ENCODE measurements around the gene ATP8B4. TPM values are rescaled to one million over a fixed set of nuclear protein-coding genes. Genes with fewer than 3 reads are reported as not detected.

The ATP8B4 gene, protein sequence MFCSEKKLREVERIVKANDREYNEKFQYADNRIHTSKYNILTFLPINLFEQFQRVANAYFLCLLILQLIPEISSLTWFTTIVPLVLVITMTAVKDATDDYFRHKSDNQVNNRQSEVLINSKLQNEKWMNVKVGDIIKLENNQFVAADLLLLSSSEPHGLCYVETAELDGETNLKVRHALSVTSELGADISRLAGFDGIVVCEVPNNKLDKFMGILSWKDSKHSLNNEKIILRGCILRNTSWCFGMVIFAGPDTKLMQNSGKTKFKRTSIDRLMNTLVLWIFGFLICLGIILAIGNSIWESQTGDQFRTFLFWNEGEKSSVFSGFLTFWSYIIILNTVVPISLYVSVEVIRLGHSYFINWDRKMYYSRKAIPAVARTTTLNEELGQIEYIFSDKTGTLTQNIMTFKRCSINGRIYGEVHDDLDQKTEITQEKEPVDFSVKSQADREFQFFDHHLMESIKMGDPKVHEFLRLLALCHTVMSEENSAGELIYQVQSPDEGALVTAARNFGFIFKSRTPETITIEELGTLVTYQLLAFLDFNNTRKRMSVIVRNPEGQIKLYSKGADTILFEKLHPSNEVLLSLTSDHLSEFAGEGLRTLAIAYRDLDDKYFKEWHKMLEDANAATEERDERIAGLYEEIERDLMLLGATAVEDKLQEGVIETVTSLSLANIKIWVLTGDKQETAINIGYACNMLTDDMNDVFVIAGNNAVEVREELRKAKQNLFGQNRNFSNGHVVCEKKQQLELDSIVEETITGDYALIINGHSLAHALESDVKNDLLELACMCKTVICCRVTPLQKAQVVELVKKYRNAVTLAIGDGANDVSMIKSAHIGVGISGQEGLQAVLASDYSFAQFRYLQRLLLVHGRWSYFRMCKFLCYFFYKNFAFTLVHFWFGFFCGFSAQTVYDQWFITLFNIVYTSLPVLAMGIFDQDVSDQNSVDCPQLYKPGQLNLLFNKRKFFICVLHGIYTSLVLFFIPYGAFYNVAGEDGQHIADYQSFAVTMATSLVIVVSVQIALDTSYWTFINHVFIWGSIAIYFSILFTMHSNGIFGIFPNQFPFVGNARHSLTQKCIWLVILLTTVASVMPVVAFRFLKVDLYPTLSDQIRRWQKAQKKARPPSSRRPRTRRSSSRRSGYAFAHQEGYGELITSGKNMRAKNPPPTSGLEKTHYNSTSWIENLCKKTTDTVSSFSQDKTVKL
- 0.04 and 0.58 TPM in 2 replicates for total RNA-seq (2014; rRNA removed; shearing (Covaris generic))

DNA sequence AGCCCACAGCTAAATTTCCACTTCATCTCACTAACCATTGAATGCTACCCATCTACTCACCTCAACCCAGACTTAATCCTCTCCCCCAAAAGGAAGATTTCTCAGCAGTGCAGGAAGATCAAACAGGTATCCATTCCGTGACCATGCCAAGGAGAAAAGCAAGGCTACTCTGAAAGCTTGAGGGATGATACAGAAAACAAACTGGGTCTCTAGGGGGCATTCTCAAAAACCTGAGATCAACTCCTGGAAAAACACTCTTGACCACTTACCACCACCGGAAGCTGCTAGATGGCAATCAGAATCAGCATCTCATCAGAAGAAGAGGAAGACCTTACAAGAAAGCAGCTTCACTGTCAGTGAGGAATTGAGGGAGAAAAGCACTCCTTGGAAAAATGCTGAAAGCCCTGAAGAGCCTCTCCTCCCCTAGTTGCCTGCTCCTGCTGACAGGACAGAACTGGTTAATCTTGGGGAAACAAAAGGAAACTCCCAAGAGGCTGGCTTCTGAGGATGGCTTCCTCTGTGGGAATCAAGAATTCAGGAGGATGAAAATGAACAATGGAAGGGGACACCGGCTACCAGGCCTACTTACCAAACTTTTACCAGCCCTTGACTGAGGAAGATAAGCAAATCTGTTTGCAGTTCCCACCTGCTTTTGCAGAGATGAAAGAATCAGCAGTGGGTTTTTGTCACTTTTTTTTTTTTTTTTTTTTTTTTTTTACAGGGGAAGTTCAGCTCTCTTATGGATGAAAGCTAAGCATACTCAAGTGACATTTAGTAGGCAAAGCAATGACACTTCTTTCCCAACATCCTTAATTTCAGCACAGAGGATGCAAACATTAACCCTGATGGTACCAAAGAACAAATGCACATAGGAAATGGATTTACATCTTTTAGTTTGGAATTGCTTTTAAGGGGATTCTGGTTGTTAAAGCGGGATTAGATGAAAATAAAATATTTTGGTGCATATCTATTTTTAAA, at the start of gene ATP8B4:
Gene ATP8B4, minus strand, starts transcription at position 171 of the 978 bp plus-strand sequence. CDS start 12,267 bp downstream, outside the sequence.

Small RNAs within 50 kb of the gene (small RNA-seq; reads per million reads assigned to genes)
- 0.13 reads per million for gene RNA5SP394

Other genes starting within 250 kb of the ATP8B4 start
- 0.34 TPM in 2 replicates for gene SLC27A2, start 63.0 kb upstream of the ATP8B4 start, total RNA-seq (2014; rRNA removed; shearing (Covaris generic))
- not detected in 2 replicates for gene HDC, start 146.5 kb upstream of the ATP8B4 start, total RNA-seq (2014; rRNA removed; shearing (Covaris generic))
- 44.9 and 46.4 TPM in 2 replicates for gene GABPB1, start 236.0 kb upstream of the ATP8B4 start, total RNA-seq (2014; rRNA removed; shearing (Covaris generic))

All from A375 (cell line).